Muscle of arm (tissue), 12 donors: Measurements from ENCODE around the gene CFAP410. TPM values are rescaled to one million over a fixed set of nuclear protein-coding genes. Genes with fewer than 3 reads are reported as not detected.
"Not testable (repeated sequence)": the region's sequence is repeated elsewhere in the genome, so short reads cannot be mapped to it uniquely, and the experiment has no call there.

ENCODE experiments used
- DNase-seq: peaks from one replicate; pipeline ENCODE4 v3.0.0-alpha.2; 2013
- polyA plus RNA-seq, 12 donors: library from polyadenylated mRNA; unstranded; fragments of 120-200 nt; gene quantifications; one replicate each; pipeline ENCODE4 v1.2.1, GENCODE V29; 2013; ENCODE audit not compliant: insufficient read length in 12 of 12

Gene CFAP410
- polyA plus RNA-seq, 12 donors: 10.7 to 21.2 (median 13.6) TPM; not detected in 1

DNA sequence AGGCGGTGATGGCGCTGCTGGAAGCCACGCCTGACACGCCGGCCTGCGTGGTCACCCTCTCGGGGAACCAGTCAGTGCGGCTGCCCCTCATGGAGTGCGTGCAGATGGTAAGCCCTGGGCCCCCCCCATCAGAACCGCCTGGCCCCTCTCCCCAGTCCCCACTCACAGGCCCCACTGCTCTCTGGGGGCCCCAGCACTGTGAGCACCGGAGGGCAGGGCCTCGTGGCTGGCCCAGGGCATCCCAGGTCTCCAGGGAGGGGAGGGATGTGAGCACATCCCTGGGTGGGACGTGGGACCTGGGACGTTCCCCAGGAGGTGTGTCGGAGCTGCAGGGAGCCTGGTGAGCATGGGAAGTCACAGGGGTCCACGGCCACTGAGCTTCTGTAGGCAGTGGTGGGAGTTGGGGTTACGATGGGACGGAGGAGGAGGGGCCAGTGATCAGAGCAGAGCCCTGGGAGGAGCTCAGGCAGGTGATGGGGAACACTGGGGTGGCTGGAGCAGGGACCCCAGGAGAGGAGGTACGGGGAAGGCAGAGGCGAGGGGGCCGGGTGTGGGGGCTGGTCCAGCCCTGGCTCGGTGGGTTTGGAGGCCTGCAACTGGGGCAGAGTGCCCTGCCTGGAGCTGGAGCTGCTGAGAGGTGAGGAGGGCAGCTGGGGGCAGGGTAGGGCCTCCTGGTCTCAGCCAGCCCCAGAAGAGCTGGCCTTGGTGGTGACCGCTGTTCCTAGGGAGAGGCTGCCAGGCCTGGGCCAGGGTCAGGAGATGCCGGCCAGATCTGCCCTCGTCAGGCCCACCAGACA is 20.5 kb downstream of the CFAP410 start:
- DNase-seq: no peak

- DNase-seq: no peak
Measured at GRCh38 chr21:44317871-44318270, 21.3 kb downstream of the CFAP410 start.

DNA sequence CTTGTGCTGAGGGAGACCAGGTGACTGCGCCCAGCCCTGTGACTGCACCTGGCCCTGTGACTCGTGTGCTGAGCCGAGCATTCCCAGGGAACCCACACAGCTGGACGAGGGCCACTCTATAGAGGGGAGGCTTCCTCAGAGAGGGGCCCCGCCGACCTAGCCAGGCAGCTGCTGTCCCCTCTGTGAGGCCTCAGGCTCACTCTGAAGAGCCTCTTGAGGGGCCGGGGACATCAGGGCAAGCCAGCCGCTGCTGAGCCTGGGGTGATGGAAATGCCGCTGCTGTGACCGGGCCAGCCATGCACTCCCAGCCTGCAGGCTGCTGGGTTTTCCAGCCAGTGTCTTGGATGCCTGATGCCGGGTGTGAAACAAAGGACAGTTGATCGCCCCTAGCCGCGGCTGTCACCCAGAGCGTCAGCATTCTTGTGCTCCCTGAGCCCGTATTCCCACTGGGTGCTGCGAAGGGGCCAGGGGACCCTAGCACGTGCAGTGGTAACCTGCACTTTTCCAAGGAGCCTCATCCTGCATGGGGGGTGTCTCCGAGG is 21.9 kb downstream of the CFAP410 start:
- DNase-seq: no peak

GRCh38 chr21:44316277-44316900 is 22.8 kb downstream of the CFAP410 start:
- DNase-seq: no peak

- DNase-seq: no peak
Measured at GRCh38 chr21:44315691-44316203, 23.4 kb downstream of the CFAP410 start.

GRCh38 chr21:44314561-44314960 is 24.6 kb downstream of the CFAP410 start:
- DNase-seq: no peak

- no peak for DNase-seq
Measured at GRCh38 chr21:44314128-44314527, 25.1 kb downstream of the CFAP410 start.

- no peak for DNase-seq
Measured at GRCh38 chr21:44313451-44313850, 25.7 kb downstream of the CFAP410 start.

DNA sequence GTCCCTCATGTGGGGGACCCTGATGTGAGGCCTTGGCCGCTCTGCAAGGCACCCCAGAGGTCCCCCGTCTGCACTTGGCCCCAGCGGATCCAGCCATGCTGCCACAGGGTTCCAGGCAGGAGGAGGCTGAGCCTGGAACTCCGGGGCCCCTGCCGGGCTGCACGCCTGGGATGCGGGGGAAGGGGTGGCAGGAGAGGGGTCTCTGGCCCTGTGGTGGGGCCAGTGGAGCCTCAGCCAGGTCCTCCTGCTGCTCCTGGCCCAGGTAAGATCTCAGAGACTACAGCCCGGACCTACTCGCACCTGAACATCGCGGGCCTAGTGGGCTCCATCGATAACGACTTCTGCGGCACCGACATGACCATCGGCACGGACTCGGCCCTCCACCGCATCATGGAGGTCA is 26.5 kb downstream of the CFAP410 start:
- no peak for DNase-seq

- no peak for DNase-seq
Measured at GRCh38 chr21:44312089-44312488, 27.1 kb downstream of the CFAP410 start.

GRCh38 chr21:44310628-44311507 is 28.3 kb downstream of the CFAP410 start:
- DNase-seq: no peak

- no peak for DNase-seq
Measured at GRCh38 chr21:44306936-44307704, 32.1 kb downstream of the CFAP410 start.

DNA sequence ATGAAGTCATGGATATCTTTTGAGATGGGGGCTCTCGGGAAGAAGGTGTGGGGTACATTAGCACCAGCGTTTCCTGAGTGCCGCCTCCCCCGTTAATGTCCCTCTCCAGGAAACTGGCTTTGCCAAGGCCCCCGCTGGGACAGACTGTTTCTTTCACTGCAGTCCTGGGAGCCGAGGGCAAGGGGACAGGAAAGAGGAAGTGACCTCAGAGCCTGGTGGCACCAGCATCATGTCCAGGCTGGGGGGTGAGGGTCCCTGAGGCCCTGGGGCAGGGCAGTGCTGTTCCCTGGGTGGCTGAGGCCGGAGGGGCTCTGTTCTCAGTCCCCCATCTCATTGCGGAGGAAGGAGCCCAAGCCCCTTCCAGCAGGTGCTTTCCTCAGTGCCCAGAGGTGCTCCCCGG is 33.5 kb downstream of the CFAP410 start:
- no peak for DNase-seq

- no peak for DNase-seq
Measured at GRCh38 chr21:44304877-44305293, 34.3 kb downstream of the CFAP410 start.

DNA sequence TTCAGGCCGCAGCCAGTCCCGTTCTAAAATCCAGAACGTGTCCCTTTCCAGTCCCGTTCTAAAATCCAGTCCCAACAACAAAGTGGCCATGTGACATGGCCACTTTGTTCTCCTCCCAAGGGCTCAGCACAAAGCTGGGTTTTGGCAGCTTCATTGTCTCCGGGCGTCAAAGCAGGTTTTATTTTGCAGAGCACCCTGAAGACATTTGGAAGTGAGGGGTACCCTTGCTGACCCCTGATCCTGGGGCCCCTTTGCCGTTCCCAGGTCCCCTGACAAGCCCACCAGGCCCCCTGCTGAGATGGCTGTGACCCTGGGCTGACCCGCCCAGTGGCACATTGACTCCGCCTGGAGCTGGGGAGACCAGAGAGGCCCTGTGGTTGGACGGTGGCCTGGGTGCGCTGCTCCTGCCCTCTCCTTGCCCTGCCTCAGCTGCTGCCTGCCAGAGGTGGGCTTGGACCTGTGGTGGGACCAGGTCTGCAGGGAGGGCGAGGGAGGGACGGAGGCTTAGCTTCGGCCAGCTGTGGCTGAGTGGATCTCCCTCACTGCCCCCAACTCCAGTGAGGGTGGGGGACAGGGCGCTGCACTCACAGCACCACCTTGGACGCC is 35.1 kb downstream of the CFAP410 start:
- no peak for DNase-seq

- DNase-seq: no peak
Measured at GRCh38 chr21:44303490-44303981, 35.7 kb downstream of the CFAP410 start.

- not testable (repeated sequence) for DNase-seq
Measured at GRCh38 chr21:44302573-44303401, 36.4 kb downstream of the CFAP410 start.

- DNase-seq: no peak
Measured at GRCh38 chr21:44301961-44302406, 37.2 kb downstream of the CFAP410 start.

GRCh38 chr21:44301141-44301540 is 38.0 kb downstream of the CFAP410 start:
- DNase-seq: no peak
